Medulla oblongata (tissue), 1 donor: ENCODE data around the gene TMEM89.

Experiments used
- DNase-seq: peaks from one replicate; pipeline ENCODE4 v3.0.0-alpha.2; 2015; ENCODE audit errors: extremely low spot score

TMEM89 gene

GRCh38 chr3:48614044-48614443 lies 7.5 kb downstream of the TMEM89 start:
- DNase-seq = no peak

GRCh38 chr3:48612309-48612708 lies 9.3 kb downstream of the TMEM89 start:
- no peak for DNase-seq

- DNase-seq = peak; percentile 94
Observed at GRCh38 chr3:48609088-48610005, 12.2 kb downstream of the TMEM89 start, which contains the start of gene UQCRC1. TSS of gene UQCRC1 (minus strand) at chr3:48609646. CDS start at chr3:48609620, 26 bp downstream.

- no peak for DNase-seq
Observed at GRCh38 chr3:48607519-48607918, 14.1 kb downstream of the TMEM89 start.

GRCh38 chr3:48601622-48601994 lies 20.0 kb downstream of the TMEM89 start:
- DNase-seq = no peak

GRCh38 chr3:48600711-48601621 lies 20.6 kb downstream of the TMEM89 start:
- DNase-seq = no peak

- no peak for DNase-seq
Observed at GRCh38 chr3:48599509-48600285, 21.9 kb downstream of the TMEM89 start.

- no peak for DNase-seq
Observed at GRCh38 chr3:48599077-48599501, 22.5 kb downstream of the TMEM89 start.

- peak; percentile 21 for DNase-seq
Observed at GRCh38 chr3:48598323-48599076, 23.1 kb downstream of the TMEM89 start.

- no peak for DNase-seq
Observed at GRCh38 chr3:48597408-48597800, 24.2 kb downstream of the TMEM89 start.

GRCh38 chr3:48596676-48597407 lies 24.7 kb downstream of the TMEM89 start:
- DNase-seq = no peak

GRCh38 chr3:48596157-48596556 lies 25.4 kb downstream of the TMEM89 start:
- no peak for DNase-seq

GRCh38 chr3:48595526-48596121 lies 25.9 kb downstream of the TMEM89 start:
- no peak for DNase-seq

- DNase-seq = no peak
Observed at GRCh38 chr3:48595075-48595525, 26.5 kb downstream of the TMEM89 start, which contains the start of gene COL7A1. TSS of gene COL7A1 (minus strand) at chr3:48595329. CDS start at chr3:48595159, 170 bp downstream.

- no peak for DNase-seq
Observed at GRCh38 chr3:48594417-48595049, 27.0 kb downstream of the TMEM89 start.

- no peak for DNase-seq
Observed at GRCh38 chr3:48593337-48593736, 28.2 kb downstream of the TMEM89 start.

GRCh38 chr3:48592519-48593087 lies 29.0 kb downstream of the TMEM89 start:
- DNase-seq = no peak

GRCh38 chr3:48591886-48592518 lies 29.6 kb downstream of the TMEM89 start:
- no peak for DNase-seq
